Activated CD4-positive, alpha-beta T cell treated with anti-CD3 and anti-CD28 coated beads, Interleukin-2, amount 10 ng/mL, durations not matched to agents 7 days and 5 days (primary cell): ENCODE measurements around the gene HSPG2. TPM values are rescaled to one million over a fixed set of nuclear protein-coding genes. Genes with fewer than 3 reads are reported as not detected.
"Not testable (repeated sequence)": the region's sequence is repeated elsewhere in the genome, so short reads cannot be mapped to it uniquely, and the experiment has no call there.

Experiments used
- CTCF ChIA-PET: fragments of 350-600 bp; sonication (Branson Sonifier 250); formaldehyde crosslinking; loops from one replicate; lab custom pipeline; 2021; ENCODE audit warnings: antibody characterized with exemption; lab: Charles Lee
- POLR2A ChIA-PET: fragments of 350-600 bp; sonication (Branson Sonifier 250); formaldehyde crosslinking; loops from one replicate; lab custom pipeline; 2021; ENCODE audit warnings: antibody characterized with exemption; lab: Charles Lee
- DNase-seq: peaks from one replicate; pipeline ENCODE4 v3.0.0-alpha.2; 2020
- H3K27ac Mint-ChIP-seq: one replicate; pipeline ENCODE4 v1.8.0; 2021; ENCODE audit warnings: mild to moderate bottlenecking, moderate library complexity, mixed read lengths
- H3K27me3 Mint-ChIP-seq: one replicate; pipeline ENCODE4 v1.8.0; 2021; ENCODE audit warnings: mixed read lengths
- H3K36me3 Mint-ChIP-seq: one replicate; pipeline ENCODE4 v1.8.0; 2021; ENCODE audit warnings: low read depth, mixed read lengths
- H3K4me1 Mint-ChIP-seq: one replicate; pipeline ENCODE4 v1.8.0; 2021; ENCODE audit warnings: mixed read lengths
- H3K4me3 Mint-ChIP-seq: one replicate; pipeline ENCODE4 v1.8.0; 2021; ENCODE audit warnings: mild to moderate bottlenecking, moderate library complexity, mixed read lengths
- H3K9me3 Mint-ChIP-seq: one replicate; pipeline ENCODE4 v1.8.0; 2021; ENCODE audit warnings: mixed read lengths
- total RNA-seq, 2 experiments: library from RNA; stranded (reverse); gene quantifications; one replicate each; pipeline ENCODE4 v1.2.3, GENCODE V29; 2021

Gene HSPG2
- total RNA-seq, 2 experiments from 2014 or later: 1.9 to 2.3 TPM

GRCh38 chr1:21969066-21969465, 32.0 kb upstream of the HSPG2 start:
- H3K36me3 Mint-ChIP-seq, H3K4me3 Mint-ChIP-seq, H3K27ac Mint-ChIP-seq, H3K9me3 Mint-ChIP-seq, CTCF ChIA-PET, DNase-seq, H3K4me1 Mint-ChIP-seq, H3K27me3 Mint-ChIP-seq, POLR2A ChIA-PET: not testable (repeated sequence)

- CTCF ChIA-PET: interaction anchor here (0.6 kb wide), 1 partner anchor 34 kb away, joined by 3 read pairs; no protein-coding TSS in a partner anchor
These were observed 30.1 kb upstream of the HSPG2 start for GRCh38 chr1:21967216-21967615.

GRCh38 chr1:21966247-21967000, 29.3 kb upstream of the HSPG2 start:
- no peak overlapping the region for H3K27ac Mint-ChIP-seq
- no peak for DNase-seq
- H3K36me3 Mint-ChIP-seq: no peaks in the 10 kb centered on the region
- no peaks in the 10 kb centered on the region for H3K27me3 Mint-ChIP-seq
- no peak overlapping the region for H3K4me3 Mint-ChIP-seq
- CTCF ChIA-PET: interaction anchor here (0.6 kb wide), 1 partner anchor 33 kb away, joined by 3 read pairs; no protein-coding TSS in a partner anchor
- peaks cover 4% of the 10 kb centered on the region for H3K4me1 Mint-ChIP-seq
- POLR2A ChIA-PET: no interaction called here
- no peaks in the 10 kb centered on the region for H3K9me3 Mint-ChIP-seq

More at GRCh38 chr1:21967216-21967615, 30.1 kb upstream of the HSPG2 start:
- H3K4me1 Mint-ChIP-seq, H3K9me3 Mint-ChIP-seq, H3K27me3 Mint-ChIP-seq, POLR2A ChIA-PET, DNase-seq, H3K27ac Mint-ChIP-seq, H3K36me3 Mint-ChIP-seq, H3K4me3 Mint-ChIP-seq: not testable (repeated sequence)

- POLR2A ChIA-PET: no interaction called here
- H3K27ac Mint-ChIP-seq: no peak overlapping the region
These were observed 26.5 kb upstream of the HSPG2 start for GRCh38 chr1:21963477-21964217.

GRCh38 chr1:21961799-21962198, 24.7 kb upstream of the HSPG2 start:
- Mint-ChIP-seq H3K4me3 (no peak overlapping the region), H3K4me1 (peaks cover 22% of the 10 kb centered on the region), H3K27ac (no peak overlapping the region), H3K27me3 (no peaks in the 10 kb centered on the region), H3K9me3 (no peaks in the 10 kb centered on the region), H3K36me3 (no peaks in the 10 kb centered on the region)
- ChIA-PET POLR2A (no interaction called here), CTCF (no interaction called here)
- DNase-seq: no peak

More at GRCh38 chr1:21963477-21964217, 26.5 kb upstream of the HSPG2 start:
- H3K9me3 Mint-ChIP-seq: no peaks in the 10 kb centered on the region
- peak; percentile 86 for DNase-seq
- no peaks in the 10 kb centered on the region for H3K36me3 Mint-ChIP-seq
- peaks cover 4% of the 10 kb centered on the region for H3K4me1 Mint-ChIP-seq
- CTCF ChIA-PET: no interaction called here
- H3K27me3 Mint-ChIP-seq: no peaks in the 10 kb centered on the region
- no peak overlapping the region for H3K4me3 Mint-ChIP-seq

- Mint-ChIP-seq H3K4me1 (peaks cover 27% of the 10 kb centered on the region), H3K36me3 (no peaks in the 10 kb centered on the region), H3K27ac (no peak overlapping the region), H3K4me3 (no peak overlapping the region), H3K27me3 (no peaks in the 10 kb centered on the region), H3K9me3 (no peaks in the 10 kb centered on the region)
- CTCF ChIA-PET: no interaction called here
- POLR2A ChIA-PET: no interaction called here
- DNase-seq: no peak
These were observed 24.2 kb upstream of the HSPG2 start for GRCh38 chr1:21961337-21961736.

GRCh38 chr1:21956720-21957552, 19.8 kb upstream of the HSPG2 start:
- Mint-ChIP-seq H3K36me3 (no peaks in the 10 kb centered on the region), H3K27me3 (no peaks in the 10 kb centered on the region), H3K9me3 (no peaks in the 10 kb centered on the region), H3K4me1 (peaks cover 32% of the 10 kb centered on the region), H3K27ac (peak overlapping the region; percentile 82), H3K4me3 (no peak overlapping the region)
- CTCF ChIA-PET: no interaction called here
- peak; percentile 58 for DNase-seq
- POLR2A ChIA-PET: no interaction called here

GRCh38 chr1:21955501-21956281, 18.6 kb upstream of the HSPG2 start:
- H3K27ac Mint-ChIP-seq: no peak overlapping the region
- DNase-seq: no peak

GRCh38 chr1:21955058-21955457, 17.9 kb upstream of the HSPG2 start:
- H3K4me1 Mint-ChIP-seq: peaks cover 32% of the 10 kb centered on the region

More at GRCh38 chr1:21955501-21956281, 18.6 kb upstream of the HSPG2 start:
- H3K4me3 Mint-ChIP-seq: no peak overlapping the region
- H3K36me3 Mint-ChIP-seq: no peaks in the 10 kb centered on the region
- H3K9me3 Mint-ChIP-seq: no peaks in the 10 kb centered on the region
- no peaks in the 10 kb centered on the region for H3K27me3 Mint-ChIP-seq
- ChIA-PET CTCF (interaction anchor here (0.6 kb wide), 1 partner anchor 208 kb away, joined by 3 read pairs; no protein-coding TSS in a partner anchor), POLR2A (no interaction called here)
- H3K4me1 Mint-ChIP-seq: peaks cover 32% of the 10 kb centered on the region

GRCh38 chr1:21952786-21953520, 15.8 kb upstream of the HSPG2 start:
- Mint-ChIP-seq H3K4me1 (peaks cover 26% of the 10 kb centered on the region), H3K27me3 (no peaks in the 10 kb centered on the region), H3K9me3 (no peaks in the 10 kb centered on the region), H3K36me3 (no peaks in the 10 kb centered on the region), H3K27ac (no peak overlapping the region), H3K4me3 (no peak overlapping the region)
- no peak for DNase-seq
- POLR2A ChIA-PET: no interaction called here
- CTCF ChIA-PET: no interaction called here

More at GRCh38 chr1:21955058-21955457, 17.9 kb upstream of the HSPG2 start:
- Mint-ChIP-seq H3K27ac (no peak overlapping the region), H3K36me3 (no peaks in the 10 kb centered on the region), H3K4me3 (no peak overlapping the region), H3K27me3 (no peaks in the 10 kb centered on the region), H3K9me3 (no peaks in the 10 kb centered on the region)
- ChIA-PET POLR2A (no interaction called here), CTCF (no interaction called here)
- DNase-seq: no peak

GRCh38 chr1:21951226-21951870, 14.2 kb upstream of the HSPG2 start:
- no peaks in the 10 kb centered on the region for H3K9me3 Mint-ChIP-seq

More at GRCh38 chr1:21951226-21951870, 14.2 kb upstream of the HSPG2 start:
- Mint-ChIP-seq H3K27me3 (no peaks in the 10 kb centered on the region), H3K36me3 (no peaks in the 10 kb centered on the region), H3K4me1 (peaks cover 13% of the 10 kb centered on the region), H3K27ac (no peak overlapping the region), H3K4me3 (no peak overlapping the region)
- ChIA-PET CTCF (no interaction called here), POLR2A (no interaction called here)
- DNase-seq: no peak
